GM21786 (cell line): Measurements from ENCODE around the gene EMX2.
"Not testable (repeated sequence)": the region's sequence is repeated elsewhere in the genome, so short reads cannot be mapped to it uniquely, and the experiment has no call there.

ENCODE experiments used
- ATAC-seq: cut with Tn5 transposase; IDR thresholded peaks from one replicate; pipeline ENCODE4 v1.9.1; 2021; ENCODE audit not compliant: unreplicated experiment

Gene EMX2

GRCh38 chr10:117555017-117555416 lies 12.5 kb downstream of the EMX2 start:
- no peak for ATAC-seq

GRCh38 chr10:117555863-117556262 lies 13.3 kb downstream of the EMX2 start:
- ATAC-seq = no peak

GRCh38 chr10:117556356-117556755 lies 13.8 kb downstream of the EMX2 start:
- ATAC-seq = no peak

DNA sequence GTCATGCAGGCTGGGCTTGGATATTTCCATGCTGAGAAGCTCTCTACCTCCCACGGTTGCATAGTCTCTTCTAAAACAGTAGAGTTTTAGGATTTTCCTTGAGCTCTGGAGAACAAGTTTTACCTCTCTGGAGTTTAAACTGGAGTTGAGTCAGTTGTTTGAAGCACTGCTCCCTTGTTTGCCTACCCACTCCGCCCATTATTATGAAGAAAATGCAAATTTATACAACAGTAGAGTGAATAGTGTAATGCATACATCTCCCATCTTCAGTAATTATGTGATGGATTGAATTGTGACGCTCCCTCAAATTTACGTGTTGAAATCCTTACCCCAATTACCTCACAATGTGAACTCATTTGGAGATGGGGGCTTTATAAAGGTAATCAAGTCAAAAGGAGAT lies 17.2 kb downstream of the EMX2 start:
- no peak for ATAC-seq

DNA sequence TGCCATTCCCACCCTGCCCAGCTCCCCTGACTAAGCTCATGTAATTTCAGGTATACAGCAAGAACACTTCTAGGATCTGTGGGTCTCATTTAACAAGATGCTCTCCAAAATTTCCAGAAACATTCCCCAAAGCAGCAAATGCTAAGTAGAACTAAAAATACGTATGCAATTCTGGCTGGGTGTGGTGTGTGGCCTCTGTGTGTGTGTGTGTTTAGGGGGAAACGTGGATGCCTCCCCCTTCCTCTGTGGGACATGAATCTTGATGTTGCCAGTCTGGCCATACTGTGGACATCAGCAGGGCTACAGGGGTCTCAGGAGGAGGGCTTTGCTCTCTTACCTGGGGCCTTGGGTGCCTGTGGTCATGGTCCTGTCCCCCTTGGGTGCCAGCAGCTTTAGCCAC lies 18.4 kb downstream of the EMX2 start:
- no peak for ATAC-seq

DNA sequence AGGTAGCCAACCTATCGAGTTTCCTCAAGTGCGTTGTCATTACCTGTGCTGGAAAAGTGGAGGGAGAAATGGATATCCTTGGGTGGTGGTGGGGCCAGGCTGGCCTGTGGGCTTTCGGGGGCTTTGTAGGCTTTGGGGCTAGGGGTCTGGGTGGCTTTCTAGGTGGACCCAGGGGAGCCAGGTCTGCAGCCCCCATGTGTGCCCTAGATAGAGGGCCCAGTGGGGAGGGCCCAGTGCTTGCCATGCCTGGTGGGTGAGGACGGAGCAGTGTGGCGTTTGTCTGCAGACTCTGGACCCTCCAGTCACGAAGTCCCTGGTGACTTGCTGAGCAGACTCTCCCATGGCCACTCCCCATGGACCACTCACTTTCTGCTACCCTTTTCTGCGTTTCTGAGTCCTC lies 19.7 kb downstream of the EMX2 start:
- no peak for ATAC-seq

DNA sequence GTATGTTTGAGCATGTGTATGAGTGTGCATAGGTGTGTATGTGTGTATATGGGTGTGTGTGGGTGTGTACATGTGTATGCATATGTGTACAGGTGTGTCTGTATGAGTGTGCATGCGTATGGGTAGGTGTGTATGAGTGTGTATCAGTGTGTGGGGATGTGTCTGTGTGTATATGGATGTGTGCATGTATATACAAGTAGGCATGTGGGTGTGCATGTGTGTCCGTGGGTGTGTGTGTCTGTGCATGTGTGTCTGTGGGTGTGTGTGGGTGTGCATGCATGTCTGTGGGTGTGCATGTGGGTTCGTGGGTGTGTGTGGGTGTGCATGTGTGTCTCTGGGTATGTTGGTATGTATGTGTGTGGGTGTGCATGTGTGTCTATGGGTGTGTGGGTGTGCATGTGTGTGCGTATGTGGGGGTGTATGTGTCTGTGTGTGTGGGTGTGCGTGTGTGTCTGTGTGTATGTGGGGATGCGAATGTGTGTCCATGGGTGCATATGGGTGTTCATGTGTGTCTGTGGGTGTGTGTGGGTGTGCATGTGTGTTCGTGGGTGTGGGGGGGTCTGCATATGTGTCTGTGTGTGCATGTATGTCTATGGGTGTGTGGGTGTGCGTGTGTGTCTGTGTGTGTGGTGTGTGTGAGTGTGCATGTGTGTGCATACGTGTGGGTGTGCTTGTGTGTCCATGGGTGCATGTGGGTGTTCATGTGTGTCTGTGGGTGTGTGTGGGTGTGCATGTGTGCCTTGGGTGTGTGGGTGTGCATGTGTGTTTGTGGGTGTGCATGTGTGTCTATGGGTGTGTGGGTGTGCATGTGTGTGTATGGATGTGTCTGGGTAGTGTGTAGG lies 20.6 kb downstream of the EMX2 start:
- ATAC-seq = no peak

- ATAC-seq = no peak
These were observed 21.2 kb downstream of the EMX2 start for GRCh38 chr10:117563780-117564179.

- no peak for ATAC-seq
These were observed 22.5 kb downstream of the EMX2 start for GRCh38 chr10:117565068-117565467.

DNA sequence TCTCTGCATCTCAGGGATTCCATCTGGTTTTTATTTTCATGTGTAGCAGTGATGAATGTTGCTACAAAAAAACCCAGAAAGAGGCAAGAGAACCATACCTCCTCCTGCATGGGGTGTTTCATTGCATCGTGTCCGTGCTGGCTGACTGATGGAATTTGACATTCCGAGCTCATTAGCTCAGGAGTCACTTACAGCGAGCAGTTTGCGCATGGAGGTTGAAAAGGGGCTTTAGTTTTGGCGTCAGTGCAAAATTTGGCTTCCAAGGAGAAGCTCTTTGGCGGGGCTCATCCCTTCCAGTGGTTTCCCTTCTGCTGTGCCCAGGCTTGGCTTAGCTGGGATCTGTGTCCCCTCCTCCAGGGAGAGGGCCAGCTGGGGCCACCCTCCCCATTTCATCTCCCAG lies 25.8 kb downstream of the EMX2 start:
- no peak for ATAC-seq

DNA sequence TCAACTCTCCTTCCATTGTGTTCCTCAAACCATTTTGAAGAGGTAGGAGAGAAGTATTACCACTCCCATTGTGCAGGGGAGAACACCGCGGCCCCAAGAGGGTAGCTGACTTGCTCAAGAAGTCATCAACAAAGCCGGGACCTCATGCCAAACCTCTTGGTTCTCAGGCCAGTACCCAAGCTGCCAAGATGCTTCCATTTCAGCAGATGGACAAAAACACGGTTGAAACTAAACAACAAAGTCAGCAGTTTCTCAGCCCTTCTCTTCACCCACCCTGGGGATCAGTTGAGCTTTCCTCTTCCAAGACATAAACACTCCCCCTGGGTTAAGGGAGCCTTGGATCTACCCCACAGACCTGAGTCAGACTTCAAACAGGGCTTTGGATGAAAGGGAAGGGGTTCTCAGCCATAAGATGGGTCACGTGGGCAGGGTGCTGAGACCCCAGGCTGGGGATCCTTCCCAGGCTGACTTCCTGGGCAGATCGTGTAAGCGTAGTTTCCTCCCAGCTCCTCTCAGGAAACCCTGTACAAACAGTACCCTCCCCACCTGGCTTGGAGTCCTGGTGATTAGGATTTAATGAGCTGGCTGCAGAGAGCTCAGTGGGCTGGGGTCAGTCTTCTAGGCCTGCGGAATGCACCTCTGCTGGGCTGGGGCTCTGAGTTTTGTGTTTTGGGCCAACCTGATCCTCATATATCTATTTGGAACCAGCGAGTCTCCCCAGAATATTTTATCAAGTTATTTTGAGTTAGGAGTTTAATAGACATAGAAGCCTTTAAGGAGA lies 27.3 kb downstream of the EMX2 start:
- ATAC-seq = no peak

- ATAC-seq = no peak
These were observed 28.3 kb downstream of the EMX2 start for GRCh38 chr10:117570880-117571279.

GRCh38 chr10:117574498-117575146 lies 32.1 kb downstream of the EMX2 start:
- ATAC-seq = no peak

DNA sequence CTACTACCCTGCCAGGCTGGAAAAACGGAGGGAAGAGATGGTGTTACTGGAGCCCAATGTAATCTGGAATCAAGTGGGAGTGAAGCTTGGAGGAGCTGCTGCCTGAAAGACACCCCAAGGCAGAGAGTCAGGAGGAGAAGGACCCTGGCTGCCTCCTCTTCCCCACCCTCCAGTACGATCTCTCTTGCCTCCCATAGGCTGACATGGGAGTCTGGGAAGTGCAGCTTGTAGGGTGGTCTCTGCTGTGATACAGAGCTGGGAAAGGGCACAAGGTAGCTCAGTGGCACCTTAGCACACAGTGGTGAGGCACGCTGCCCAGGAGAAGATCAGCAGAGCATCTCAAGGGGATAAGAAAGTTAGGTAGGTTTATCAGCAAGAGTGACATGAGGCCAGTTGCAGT lies 35.9 kb downstream of the EMX2 start:
- ATAC-seq = no peak

DNA sequence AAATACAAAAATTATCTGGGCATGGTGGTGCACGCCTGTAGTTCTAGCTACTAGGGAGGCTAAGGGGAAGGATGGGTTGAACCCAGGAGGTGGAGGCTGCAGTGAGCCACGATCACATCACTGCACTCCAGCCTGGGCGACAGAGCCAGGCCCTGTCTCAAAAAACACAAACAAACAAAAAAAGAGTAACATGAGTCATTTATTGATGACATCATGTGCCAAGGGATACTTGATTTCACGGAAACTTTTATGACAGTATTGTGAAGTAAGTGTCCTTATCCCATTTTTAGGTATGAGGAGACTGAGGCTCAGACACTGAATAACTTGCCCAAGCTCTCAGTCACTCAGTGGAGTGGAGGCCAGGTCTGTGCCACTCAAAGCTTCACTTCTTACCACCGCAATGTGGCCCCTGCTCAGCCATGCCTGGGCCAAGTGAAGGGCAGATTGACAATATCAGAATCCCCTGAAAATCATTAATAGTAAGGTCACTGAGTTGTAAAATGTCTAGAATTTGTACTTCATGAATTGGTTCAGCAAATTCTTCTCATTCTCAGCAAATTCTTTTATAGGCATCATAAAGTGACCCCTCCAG lies 36.5 kb downstream of the EMX2 start:
- no peak for ATAC-seq

- no peak for ATAC-seq
These were observed 39.4 kb downstream of the EMX2 start for GRCh38 chr10:117581961-117582360.

DNA sequence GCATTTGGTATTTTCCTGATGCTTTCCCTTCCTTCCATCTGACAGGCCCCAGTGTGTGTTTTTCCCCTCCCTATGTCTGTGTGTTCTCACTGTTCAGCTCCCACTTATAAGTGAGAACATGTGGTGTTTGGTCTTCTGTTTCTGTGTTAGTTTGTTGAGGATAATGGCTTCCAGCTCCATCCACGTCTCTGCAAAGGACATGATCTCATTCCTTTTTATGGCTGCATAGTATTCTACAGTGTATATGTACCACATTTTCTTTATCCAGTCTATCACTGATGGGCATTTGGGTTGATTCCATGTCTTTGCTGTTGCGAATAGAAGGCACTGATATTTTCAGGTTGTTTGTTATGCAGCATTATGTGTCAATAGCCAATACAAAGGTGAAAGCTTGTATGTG lies 42.3 kb downstream of the EMX2 start:
- not testable (repeated sequence) for ATAC-seq

DNA sequence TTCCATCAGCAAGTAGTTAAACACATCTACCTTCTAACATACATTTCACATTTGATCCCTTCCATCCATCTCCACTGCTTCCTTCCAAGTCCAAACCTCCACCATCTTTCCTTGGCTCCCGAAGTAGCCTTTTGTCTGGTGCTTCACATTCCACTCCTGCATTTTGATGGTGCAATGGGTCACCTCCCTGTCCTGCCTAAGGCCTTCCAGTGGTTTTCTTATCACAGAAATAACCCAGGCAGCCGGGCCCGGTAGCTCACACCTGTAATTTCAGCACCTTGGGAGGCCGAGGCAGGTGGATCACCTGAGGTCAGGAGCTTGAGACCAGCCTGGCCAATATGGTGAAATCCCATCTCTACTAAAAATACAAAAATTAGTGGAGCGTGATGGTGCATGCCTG lies 44.5 kb downstream of the EMX2 start:
- no peak for ATAC-seq

DNA sequence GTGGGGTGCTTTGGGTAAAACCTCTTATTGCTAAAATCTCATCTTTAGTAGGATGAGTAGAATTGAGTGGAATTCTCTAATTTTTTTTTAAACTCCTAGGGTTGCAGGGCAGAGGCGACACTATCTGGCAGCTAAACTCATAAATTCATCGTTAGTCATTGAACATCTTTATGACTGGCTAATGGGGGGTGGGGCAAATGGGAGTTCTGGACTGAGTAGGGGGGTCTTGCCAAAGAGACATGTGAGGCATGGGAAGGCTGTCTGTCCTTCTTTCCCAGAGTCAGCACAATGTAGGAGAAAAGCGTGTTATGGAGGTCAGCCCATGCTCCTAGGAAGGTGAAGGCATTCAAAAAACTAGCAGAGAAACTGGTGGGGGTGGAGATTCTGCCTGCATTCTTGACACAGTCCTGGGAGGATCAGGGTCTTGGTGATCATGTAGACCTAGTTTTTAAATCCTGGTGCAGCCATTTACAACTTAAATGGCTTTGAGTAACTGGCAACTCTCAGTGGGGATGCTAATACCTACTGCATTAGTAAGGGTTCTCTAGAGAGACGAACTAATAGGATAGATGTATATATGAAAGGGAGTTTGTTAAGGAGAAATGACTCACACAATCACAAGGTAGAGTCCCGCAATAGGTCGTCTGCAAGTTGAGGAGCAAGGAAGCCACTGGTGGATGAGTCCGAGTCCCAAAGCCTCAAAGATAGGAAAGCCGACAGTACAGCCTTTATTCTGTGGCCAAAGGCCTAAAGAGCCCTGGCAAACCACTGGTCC lies 47.7 kb downstream of the EMX2 start:
- no peak for ATAC-seq

DNA sequence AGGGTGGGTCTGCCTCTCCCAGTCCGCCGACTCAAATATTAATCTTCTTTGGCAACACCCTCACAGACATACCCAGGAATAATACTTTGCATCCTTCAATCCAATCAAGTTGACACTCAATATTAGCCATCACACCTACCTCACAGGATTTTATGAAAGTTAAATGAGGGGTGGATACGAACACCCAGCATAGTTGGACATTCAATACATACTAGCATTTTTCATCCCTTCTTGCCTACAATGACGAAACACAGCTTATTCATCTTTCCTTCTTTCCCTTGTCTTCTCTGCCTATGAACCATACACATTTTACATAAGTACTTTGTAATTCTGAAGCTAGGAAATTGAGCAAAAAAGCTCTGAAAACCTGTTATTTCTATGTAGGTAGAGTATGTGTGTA lies 48.5 kb downstream of the EMX2 start:
- no peak for ATAC-seq

DNA sequence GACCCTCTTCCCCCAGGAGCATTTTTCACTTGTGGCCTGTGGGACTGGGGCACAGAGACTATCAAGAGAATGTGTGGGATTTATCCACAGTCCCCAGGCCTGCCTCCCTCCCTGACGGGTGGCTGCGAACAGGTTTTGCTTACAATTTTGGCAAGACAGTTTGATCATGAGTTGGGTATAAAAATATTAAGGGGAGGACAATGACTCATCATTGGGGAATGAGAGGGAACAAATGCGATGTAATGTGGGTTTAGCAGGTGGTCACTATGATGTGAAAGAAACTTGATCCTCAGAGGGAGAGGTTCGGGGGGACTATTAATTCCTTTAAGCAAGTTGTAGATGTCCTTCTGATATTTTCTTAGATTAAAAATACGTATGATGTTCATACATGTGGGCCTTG lies 52.2 kb downstream of the EMX2 start:
- ATAC-seq = no peak
